NCI-H82 treated with DMSO at 0.1 percent for 48 hours (cell line): Measurements from ENCODE around the gene HMX3.
"Not testable (repeated sequence)": the region's sequence is repeated elsewhere in the genome, so short reads cannot be mapped to it uniquely, and the experiment has no call there.

Experiments
- DNase-seq: peaks from one replicate; lab custom pipeline; 2025; ENCODE audit not compliant: unreplicated experiment; lab: John Stamatoyannopoulos, UW

Gene HMX3

DNA sequence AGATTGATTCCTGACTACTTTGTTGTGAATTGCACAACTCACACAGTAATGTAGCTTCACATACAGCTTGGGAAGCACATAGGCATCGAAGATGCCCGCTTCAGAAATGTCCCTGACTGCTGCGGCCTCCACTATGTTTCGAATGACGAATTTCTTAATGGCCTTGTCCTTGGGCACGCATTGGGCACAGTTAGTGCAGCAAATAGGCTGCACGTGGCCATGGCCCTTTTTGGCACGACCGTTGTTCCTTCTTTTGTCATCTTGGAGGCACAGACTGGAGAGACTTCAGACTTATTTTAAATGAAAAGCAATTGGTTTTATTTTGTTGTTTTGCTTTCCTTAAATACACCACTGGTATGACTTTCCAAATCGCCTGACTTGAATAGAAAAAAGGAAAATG lies 35.8 kb downstream of the HMX3 start:
- DNase-seq: not testable (repeated sequence)

GRCh38 chr10:123175389-123176387 lies 39.9 kb downstream of the HMX3 start:
- no peak for DNase-seq

DNA sequence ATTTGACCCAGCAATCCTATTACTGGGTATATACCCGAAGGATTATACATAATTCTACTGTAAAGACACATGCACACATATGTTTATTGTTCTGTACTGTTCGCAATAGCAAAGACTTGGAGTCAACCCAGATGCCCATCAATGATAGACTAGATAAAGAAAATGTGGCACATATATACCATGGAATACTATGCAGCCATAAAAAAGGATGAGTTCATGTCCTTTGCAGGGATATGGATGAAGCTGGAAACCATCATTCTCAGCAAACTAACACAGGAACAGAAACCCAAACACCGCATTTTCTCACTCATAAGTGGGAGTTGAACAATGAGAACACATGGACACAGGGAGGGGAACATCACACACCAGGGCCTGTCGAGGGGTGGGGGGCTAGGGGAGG lies 42.6 kb downstream of the HMX3 start:
- DNase-seq: not testable (repeated sequence)

- DNase-seq: no peak
Observed at GRCh38 chr10:123180101-123181090, 44.6 kb downstream of the HMX3 start.

DNA sequence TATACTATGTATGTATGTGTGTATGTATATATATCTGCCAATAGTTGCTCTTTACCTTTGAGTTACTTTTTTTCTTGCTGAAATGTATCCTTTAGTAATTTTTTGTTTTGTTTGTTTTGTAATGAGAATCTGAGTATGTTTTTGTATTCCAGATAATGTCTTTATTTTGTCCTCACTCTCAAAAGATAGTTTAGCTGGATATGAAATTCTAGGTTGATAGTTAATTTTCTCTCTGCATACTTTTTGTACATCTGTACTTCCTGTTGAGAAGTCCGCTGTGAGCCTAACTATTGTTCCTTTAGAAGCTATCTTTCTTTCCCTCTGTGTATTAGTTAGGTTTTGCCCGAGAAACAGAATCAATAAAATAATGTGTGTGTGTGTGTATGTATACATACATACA lies 48.0 kb downstream of the HMX3 start:
- DNase-seq: no peak

DNA sequence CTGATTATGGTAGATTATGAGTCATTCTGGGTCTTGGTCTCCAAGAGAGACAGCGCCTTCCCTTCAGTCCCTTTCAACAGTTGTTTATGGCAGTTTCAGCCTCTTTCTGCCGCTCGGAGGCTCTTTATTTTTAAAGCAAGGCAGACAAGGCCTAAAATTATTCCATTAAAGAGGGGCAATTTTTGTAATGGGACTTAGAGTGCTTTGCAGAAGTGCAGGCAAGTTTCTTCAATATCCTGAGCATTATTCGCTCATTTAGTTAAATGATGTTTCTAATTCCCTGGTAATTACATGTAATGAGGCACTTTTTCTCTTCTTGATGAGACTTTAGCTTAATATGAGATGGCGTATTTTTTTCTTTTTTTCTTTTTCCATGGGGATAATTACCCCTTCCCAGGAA lies 52.0 kb downstream of the HMX3 start:
- no peak for DNase-seq
